Loucy (cell line): ENCODE data around the gene VSTM5.

Experiments
- H2AFZ ChIP-seq: fragments of 200-600 bp; sonication (generic); 2 replicates; pipeline ENCODE4 v1.6.0; 2016; ENCODE audit warnings: antibody characterized with exemption, mild to moderate bottlenecking, low read length, moderate library complexity
- H3F3A ChIP-seq: fragments of 200-600 bp; 2 replicates; pipeline ENCODE4 v1.6.0; 2016; ENCODE audit warnings: antibody characterized with exemption, low read depth, mild to moderate bottlenecking
- H3K27me3 ChIP-seq: fragments of 200-600 bp; sonication (generic); 2 replicates; pipeline ENCODE4 v1.6.1; 2014; ENCODE audit warnings: low read length, mild to moderate bottlenecking; ENCODE audit not compliant: insufficient read depth, poor library complexity, severe bottlenecking
- H3K36me3 ChIP-seq: fragments of 200-600 bp; sonication (generic); 2 replicates; pipeline ENCODE4 v1.6.1; 2016; ENCODE audit warnings: low read length; ENCODE audit not compliant: insufficient read depth
- H3K4me1 ChIP-seq: fragments of 200-600 bp; sonication (generic); 2 replicates; pipeline ENCODE4 v1.5.1; 2014; ENCODE audit warnings: low read length, mild to moderate bottlenecking; ENCODE audit not compliant: insufficient read depth, poor library complexity, severe bottlenecking
- H3K4me2 ChIP-seq: fragments of 200-600 bp; sonication (generic); 2 replicates; pipeline ENCODE4 v1.6.0; 2014; ENCODE audit warnings: antibody characterized with exemption, low read length, low read depth, mild to moderate bottlenecking; ENCODE audit not compliant: poor library complexity, severe bottlenecking
- H3K4me3 ChIP-seq: fragments of 200-600 bp; sonication (generic); 2 replicates; pipeline ENCODE4 v1.5.1; 2014; ENCODE audit warnings: low read length, mild to moderate bottlenecking, mixed read lengths; ENCODE audit not compliant: poor library complexity, severe bottlenecking
- H3K79me2 ChIP-seq: fragments of 200-600 bp; sonication (generic); 2 replicates; pipeline ENCODE4 v1.6.1; 2014; ENCODE audit warnings: low read length; ENCODE audit not compliant: insufficient read depth
- H3K9ac ChIP-seq: fragments of 200-600 bp; sonication (generic); 2 replicates; pipeline ENCODE4 v1.6.0; 2014; ENCODE audit warnings: mild to moderate bottlenecking, low read depth, low read length, moderate library complexity; ENCODE audit not compliant: poor library complexity, severe bottlenecking
- H3K9me2 ChIP-seq: fragments of 200-600 bp; sonication (generic); replicated peaks from 2 replicates; pipeline ENCODE4 v1.6.1; 2016; ENCODE audit warnings: low read depth, low read length, mixed read lengths
- H3K9me3 ChIP-seq: fragments of 200-600 bp; sonication (generic); 2 replicates; pipeline ENCODE4 v1.6.1; 2014; ENCODE audit warnings: mild to moderate bottlenecking, antibody characterized with exemption, low read length, low read depth; ENCODE audit not compliant: insufficient read depth
- H4K20me1 ChIP-seq: fragments of 200-600 bp; sonication (generic); 2 replicates; pipeline ENCODE4 v1.6.0; 2014; ENCODE audit warnings: antibody characterized with exemption, low read length, mild to moderate bottlenecking; ENCODE audit not compliant: insufficient read depth, poor library complexity, severe bottlenecking
- CTCF ChIP-seq: fragments of 200-600 bp; sonication (generic); conservative IDR thresholded peaks from 2 replicates; pipeline ENCODE4 v1.5.1; 2014; ENCODE audit warnings: mild to moderate bottlenecking, antibody characterized with exemption, low read length
- EZH2phosphoT487 ChIP-seq: fragments of 200-600 bp; IDR thresholded peaks from 2 replicates; pipeline ENCODE4 v1.6.1; 2018; ENCODE audit warnings: antibody characterized with exemption, mild to moderate bottlenecking, moderate library complexity, borderline replicate concordance

Gene VSTM5

GRCh38 chr11:93784935-93785360 is 65.5 kb downstream of the VSTM5 start:
- Histone ChIP-seq H3K9me3 (no peaks in the 10 kb centered on the region), H3K79me2 (peaks cover 66% of the 10 kb centered on the region), H3K9ac (peak overlapping the region; percentile 98), H3K4me3 (peak overlapping the region; percentile 83), H3F3A (no peaks in the 10 kb centered on the region), H3K4me2 (peak overlapping the region; percentile 80), H4K20me1 (peaks cover 52% of the 10 kb centered on the region), H2AFZ (no peak overlapping the region; the same call in 1 of the 2 replicates), H3K36me3 (peaks cover 14% of the 10 kb centered on the region; the same call in 1 of the 2 replicates), H3K27me3 (peaks cover 8% of the 10 kb centered on the region), H3K9me2 (no peaks in the 10 kb centered on the region), H3K4me1 (peaks cover 39% of the 10 kb centered on the region)
- TF ChIP-seq EZH2phosphoT487 (no peak), CTCF (no peak)

GRCh38 chr11:93784145-93784934 is 66.1 kb downstream of the VSTM5 start, which contains the start of gene MED17:
Gene MED17 (plus strand): TSS chr11:93784282. CDS start chr11:93784514, 232 bp downstream.
- H3K9me2 ChIP-seq, result no peaks in the 10 kb centered on the region
- H3K4me1 ChIP-seq, result peaks cover 33% of the 10 kb centered on the region
- peak within 1 kb of the TSS; percentile 80 for H3K4me2 ChIP-seq
- H3F3A ChIP-seq, result no peaks in the 10 kb centered on the region
- peak within 1 kb of the TSS; percentile 98 for H3K9ac ChIP-seq
- TF ChIP-seq CTCF (peak; percentile 45), EZH2phosphoT487 (no peak)
- H3K79me2 ChIP-seq, result peaks cover 60% of the 10 kb centered on the region
- peaks cover 46% of the 10 kb centered on the region for H4K20me1 ChIP-seq
- H2AFZ ChIP-seq, result peak within 1 kb of the TSS; percentile 94
- H3K4me3 ChIP-seq, result peak within 1 kb of the TSS; percentile 83
- H3K9me3 ChIP-seq, result no peaks in the 10 kb centered on the region
- peaks cover 8% of the 10 kb centered on the region for H3K27me3 ChIP-seq
- H3K36me3 ChIP-seq, result peaks cover 8% of the 10 kb centered on the region; the same call in 1 of the 2 replicates

GRCh38 chr11:93783765-93784144 is 66.7 kb downstream of the VSTM5 start:
- H2AFZ ChIP-seq, result peak overlapping the region; percentile 94
- no peaks in the 10 kb centered on the region for H3K9me3 ChIP-seq
- peak overlapping the region; percentile 80 for H3K4me2 ChIP-seq
- H3K4me3 ChIP-seq, result peak overlapping the region; percentile 83
- peak overlapping the region; percentile 98 for H3K9ac ChIP-seq
- H3K79me2 ChIP-seq, result peaks cover 54% of the 10 kb centered on the region
- H3K27me3 ChIP-seq, result peaks cover 8% of the 10 kb centered on the region
- no peaks in the 10 kb centered on the region for H3K9me2 ChIP-seq
- H3F3A ChIP-seq, result no peaks in the 10 kb centered on the region
- peaks cover 40% of the 10 kb centered on the region for H4K20me1 ChIP-seq
- TF ChIP-seq EZH2phosphoT487 (no peak), CTCF (no peak)
- H3K4me1 ChIP-seq, result peaks cover 30% of the 10 kb centered on the region
- peaks cover 2% of the 10 kb centered on the region; the same call in 1 of the 2 replicates for H3K36me3 ChIP-seq
